Stimulated activated CD4-positive, alpha-beta T cell treated with anti-CD3 and anti-CD28 coated beads, Interleukin-4, amount 100 ng/mL, for 1 hour (primary cell): Measurements from ENCODE around the gene GTPBP4.
"Not testable (repeated sequence)": the region's sequence is repeated elsewhere in the genome, so short reads cannot be mapped to it uniquely, and the experiment has no call there.

ENCODE experiments used
- DNase-seq: peaks from one replicate; pipeline ENCODE4 v3.0.0-alpha.2; 2020

Gene GTPBP4

GRCh38 chr10:992871-993270, 4.6 kb downstream of the GTPBP4 start:
- DNase-seq = no peak

DNA sequence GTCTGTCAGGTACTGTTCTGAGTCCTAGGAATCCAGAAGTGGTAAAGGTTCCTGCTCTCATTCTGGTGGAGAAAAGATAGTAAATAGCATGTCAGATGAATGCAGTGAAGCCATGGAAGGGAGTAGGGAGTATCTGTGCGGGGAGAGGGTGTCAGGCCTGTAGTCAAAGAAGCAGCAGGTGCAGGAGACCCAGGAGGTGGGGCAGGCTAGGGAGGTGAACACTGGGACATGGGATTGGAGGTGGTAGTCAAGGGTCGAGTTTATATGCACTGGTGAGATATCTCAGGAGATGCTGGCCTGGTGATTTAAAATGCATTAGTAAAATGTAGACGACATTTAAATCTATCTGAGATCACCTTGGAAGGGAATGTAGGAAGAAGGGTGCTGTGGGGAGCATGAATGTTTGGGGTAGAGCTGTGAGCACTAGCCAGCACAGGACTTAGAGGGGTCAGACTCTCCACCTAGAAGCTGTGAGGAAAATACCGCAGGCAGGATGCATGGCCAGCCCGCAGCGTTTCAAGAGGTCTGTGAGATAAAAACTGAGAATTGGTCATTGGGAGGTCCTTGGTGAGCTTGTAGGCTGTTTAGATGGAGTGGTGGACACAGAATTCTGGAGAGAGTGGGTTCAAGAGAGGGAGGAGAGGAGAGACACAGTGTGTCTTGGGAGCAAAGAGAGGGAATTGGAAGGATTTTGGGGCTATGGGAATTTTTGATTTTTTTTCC, 6.8 kb downstream of the GTPBP4 start:
- no peak for DNase-seq

DNA sequence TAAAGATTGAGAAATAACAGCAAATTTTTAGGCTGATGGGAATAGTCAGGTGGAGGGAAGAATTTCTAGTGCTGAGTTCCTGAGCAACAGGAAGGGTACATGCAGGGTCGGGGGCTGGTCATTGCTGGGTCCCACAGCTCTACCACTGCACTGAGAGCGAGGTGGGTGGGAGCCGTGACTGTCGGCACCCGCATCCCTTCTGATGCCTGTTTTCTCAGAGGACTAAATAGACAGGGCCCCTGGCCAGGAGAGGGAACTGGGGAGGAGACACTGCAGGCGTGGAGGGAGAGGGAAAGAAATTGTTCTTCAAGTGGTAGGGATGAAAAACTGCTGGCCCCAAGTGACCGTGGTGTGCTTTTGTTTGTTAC, 7.3 kb downstream of the GTPBP4 start:
- DNase-seq = no peak

DNA sequence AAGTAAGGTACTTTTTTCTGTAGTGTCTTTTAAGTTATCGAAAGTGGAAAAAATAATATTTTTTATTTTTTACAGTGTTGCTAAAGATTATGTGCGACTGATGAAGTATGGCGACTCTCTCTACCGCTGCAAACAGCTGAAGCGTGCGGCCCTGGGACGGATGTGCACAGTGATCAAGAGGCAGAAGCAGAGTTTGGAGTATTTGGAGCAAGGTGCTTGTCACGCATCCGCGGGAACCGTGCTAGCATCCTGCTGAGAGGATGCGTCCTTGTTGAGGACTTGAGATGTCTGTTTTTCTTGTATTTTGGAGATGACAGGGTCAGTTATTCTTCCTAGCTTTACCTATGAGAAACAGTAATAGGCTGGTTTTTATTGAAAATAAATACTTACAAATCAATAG, 7.8 kb downstream of the GTPBP4 start:
- DNase-seq = no peak

GRCh38 chr10:997266-998022, 9.2 kb downstream of the GTPBP4 start:
- DNase-seq = no peak

- no peak for DNase-seq
Measured at GRCh38 chr10:1002425-1003006, 14.3 kb downstream of the GTPBP4 start.

DNA sequence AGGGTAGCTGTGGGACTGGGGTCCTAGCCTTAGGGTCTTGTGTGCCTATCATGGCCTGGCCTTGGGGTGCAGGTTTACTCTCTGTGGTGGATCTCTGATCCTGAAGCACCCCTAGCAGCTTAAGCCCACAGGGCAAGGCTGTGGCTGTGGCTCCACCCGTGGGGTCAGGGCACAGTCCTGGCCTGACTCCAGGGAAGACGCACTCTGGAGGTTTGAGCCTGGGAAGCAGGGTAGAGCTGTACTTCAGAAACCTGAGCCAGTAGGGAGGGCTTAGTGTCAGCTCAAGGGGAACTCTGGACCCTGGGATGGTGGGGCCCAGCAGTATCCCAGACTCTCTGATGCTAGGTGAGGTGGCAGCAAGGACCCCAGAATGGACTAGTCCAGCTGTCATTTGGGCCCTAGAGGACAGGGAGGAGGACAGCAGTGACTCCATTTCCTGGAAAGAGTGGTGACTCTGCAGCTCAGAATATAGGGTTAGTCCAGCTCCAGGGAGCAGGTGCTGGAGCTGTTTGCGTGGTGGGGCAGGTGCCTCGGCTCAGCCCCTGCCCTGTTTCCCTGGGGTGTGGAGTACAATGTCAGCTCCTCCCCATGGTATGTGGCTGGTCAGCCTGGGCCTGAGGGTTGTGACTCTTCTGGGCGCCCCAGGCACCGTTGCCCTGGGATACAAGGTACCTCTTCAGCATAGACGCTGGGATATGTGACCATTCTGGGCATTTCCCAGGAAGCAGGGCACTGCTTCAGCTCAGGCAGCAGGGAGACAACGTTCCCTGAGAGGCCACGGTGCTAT, 15.8 kb downstream of the GTPBP4 start:
- DNase-seq = no peak

GRCh38 chr10:1006573-1006972, 18.3 kb downstream of the GTPBP4 start:
- DNase-seq = no peak

DNA sequence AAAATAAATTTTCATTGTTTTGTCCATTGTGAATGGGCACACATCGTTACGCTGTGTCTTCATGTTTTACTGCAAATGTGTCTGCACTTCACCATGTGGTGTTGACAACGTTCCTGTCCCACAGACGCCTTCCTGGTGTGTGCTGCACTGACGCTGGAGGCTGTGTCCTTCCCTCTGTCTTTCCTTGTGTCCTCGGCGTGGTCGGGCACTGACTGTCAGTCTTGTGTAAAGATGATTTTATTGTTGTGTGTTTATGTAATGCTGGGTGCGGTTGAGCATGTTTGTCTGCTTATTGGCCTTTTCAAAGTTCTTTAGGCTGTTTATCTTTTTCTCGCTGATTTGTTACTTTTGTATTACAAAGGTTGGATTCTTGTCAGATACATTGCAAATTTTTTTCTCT, 19.3 kb downstream of the GTPBP4 start:
- no peak for DNase-seq

DNA sequence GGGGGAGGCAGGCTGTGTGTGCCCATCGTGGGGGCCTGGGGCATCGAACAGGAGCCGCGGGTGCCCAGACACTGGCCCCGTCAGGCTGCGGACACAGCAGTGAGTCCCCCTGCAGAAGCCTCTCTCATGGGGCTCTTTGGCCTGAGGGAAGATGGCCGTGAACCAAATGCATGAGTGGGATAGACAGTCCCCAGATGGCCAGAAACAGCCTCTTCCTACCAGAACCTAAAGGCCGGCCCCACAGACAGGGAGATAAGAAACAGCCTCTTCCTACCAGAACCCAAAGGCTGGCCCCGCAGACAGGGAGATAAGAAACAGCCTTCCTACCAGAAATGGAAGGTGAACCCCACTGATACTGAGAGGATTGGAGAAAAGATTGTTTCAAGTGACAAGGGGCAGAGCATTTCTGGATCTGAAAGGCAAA, 20.8 kb downstream of the GTPBP4 start:
- DNase-seq = no peak

DNA sequence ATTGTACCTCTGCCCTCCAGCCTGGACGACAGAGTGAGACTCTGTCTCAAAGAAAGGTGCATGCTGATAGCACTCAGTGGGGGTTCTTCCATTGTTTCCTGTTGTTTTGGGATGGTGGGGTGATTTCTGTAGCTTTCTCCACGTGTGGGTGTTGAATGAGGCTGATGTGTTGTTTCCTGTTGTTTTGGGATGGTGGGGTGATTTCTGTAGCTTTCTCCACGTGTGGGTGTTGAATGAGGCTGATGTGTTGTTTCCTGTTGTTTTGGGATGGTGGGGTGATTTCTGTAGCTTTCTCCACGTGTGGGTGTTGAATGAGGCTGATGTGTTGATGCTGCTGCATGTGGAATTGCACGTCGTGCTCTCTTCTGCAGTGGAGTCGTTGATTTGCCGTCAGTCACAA, 21.7 kb downstream of the GTPBP4 start:
- DNase-seq = not testable (repeated sequence)

DNA sequence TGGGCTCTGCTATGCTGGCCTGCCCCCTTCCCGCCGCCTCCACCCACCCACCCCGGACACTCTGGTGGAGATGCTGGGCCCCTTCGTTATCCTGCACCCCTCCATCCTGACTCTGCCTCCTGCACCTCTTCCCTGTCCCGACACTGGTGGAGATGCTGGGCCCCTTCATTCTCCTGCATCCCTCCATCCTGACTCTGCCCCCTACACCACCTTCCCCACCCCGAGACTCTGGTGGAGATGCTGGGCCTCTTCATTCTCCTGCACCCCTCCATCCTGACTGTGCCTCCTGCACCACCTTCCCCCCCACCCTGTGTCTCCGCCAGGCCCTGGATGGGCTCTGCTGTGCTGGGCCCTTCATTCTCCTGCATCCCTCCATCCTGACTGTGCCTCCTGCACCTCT, 22.5 kb downstream of the GTPBP4 start:
- no peak for DNase-seq

DNA sequence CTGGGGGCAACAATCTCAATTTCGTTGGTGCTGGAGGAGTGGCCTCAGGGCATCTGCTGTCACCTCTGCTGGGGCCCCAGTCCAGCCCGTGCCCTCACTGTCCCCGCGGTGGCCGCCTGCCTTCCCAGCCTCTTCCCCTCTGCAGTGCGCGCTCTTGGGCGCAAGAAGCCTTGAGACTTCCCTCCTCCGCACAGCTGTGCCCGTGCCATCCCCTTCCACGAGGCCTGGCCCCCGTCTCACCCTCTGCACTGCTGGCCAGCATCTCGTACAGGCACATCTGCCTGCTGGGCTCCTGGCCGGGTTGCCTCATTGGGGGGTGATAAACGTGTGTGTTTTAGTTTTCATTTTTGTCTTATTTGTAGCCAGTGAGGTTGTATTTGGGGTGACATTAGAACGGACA, 23.5 kb downstream of the GTPBP4 start:
- DNase-seq = no peak

DNA sequence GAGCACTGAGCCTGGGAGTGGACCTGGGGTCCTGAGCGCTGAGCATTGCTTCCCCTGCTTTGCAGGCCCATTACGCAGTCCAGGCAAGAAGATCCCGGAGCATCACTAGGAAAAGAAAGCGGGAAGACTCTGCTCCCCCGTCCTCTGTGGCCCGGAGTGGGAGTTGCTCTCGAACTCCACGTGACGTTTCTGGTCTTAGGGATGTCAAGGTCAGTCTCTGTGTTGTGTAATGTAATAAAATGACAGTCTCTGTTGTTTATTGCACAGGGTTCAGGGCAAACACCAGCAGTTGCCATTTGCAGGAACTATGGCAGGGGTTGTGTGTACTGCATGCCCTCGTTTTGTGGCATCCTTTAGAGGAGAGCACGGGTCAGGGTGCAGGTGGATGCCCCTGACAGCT, 27.5 kb downstream of the GTPBP4 start:
- no peak for DNase-seq

GRCh38 chr10:1019362-1019761, 31.1 kb downstream of the GTPBP4 start:
- DNase-seq = no peak

DNA sequence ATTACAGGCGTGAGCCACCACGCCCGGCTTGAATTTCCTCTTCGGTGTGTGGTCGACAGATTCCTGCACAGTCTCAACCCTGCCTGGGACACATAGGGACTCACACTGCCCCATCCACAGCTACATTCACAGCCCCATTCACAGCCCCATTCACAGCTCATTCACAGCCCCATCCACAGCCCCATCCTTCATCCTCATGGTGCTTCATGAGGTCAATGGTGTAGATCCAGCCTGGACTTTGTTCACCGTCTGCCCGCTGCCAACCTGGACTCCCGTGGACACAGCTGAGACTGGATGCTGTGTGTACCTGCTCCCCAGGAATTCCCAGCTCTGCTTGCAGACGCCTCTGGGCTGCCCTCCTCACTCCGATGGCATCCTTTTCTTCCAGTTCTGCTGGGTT, 32.2 kb downstream of the GTPBP4 start:
- no peak for DNase-seq

DNA sequence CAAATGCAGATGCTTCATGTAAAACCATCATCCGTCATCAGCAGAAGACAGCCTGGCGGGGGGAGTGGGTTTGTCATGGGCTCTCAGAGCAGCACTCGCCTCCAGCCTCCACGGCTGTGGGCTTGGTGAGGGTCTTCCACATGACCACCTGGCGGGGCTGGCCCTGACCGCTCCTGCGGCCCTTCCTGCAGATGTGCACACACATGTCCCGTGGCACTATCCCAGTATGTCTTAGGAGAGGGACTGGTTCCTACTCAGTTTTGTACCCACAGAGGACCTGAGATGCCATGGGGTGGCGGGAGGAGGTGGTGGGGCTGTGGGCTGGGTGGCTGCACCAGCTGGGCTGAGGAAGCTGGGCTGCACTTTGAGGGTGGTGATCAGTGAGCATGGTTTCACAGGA, 32.7 kb downstream of the GTPBP4 start:
- no peak for DNase-seq

GRCh38 chr10:1022413-1022812, 34.2 kb downstream of the GTPBP4 start:
- no peak for DNase-seq

DNA sequence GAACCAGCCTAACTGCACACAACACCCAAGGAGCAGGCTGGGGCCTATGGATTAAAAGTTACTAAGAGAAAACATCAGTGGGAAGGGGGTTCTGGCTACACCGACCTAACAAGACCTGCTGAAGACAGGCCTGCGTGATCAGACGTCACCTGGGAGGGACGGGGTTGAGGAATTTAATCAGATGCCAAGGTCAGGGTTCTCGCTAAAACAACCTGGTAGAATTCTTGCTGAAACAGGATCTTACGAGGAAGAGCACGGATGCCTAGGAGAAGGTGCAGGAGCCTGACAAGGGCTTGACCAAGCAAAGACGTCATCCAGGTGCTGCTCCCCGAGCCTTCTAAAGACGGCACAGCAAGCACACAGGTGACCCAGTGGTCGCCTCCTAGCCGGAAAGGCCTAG, 35.9 kb downstream of the GTPBP4 start:
- no peak for DNase-seq

DNA sequence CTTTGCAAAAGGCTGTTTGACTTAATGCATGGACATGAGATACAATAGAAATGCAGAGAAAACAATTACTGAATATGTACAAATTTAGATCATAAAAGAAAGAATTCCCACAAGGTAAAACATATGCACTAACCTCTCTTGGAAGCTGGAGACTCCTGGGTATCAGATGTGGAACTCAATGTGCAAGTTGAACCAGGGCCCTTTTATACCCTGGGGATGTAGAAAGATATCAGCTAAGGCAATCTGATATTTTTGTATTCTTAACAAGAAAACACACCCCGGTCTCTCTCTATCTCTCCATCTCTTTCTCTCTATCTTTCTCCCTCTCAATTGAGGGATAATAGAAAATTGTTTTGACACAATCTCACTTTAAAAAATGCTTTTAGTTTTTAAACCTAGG, 37.4 kb downstream of the GTPBP4 start, which contains the start of gene IDI2:
IDI2 (minus strand) TSS at position 177 of the 400 bp plus-strand sequence. CDS start 1,136 bp downstream, outside the sequence.
- no peak for DNase-seq

DNA sequence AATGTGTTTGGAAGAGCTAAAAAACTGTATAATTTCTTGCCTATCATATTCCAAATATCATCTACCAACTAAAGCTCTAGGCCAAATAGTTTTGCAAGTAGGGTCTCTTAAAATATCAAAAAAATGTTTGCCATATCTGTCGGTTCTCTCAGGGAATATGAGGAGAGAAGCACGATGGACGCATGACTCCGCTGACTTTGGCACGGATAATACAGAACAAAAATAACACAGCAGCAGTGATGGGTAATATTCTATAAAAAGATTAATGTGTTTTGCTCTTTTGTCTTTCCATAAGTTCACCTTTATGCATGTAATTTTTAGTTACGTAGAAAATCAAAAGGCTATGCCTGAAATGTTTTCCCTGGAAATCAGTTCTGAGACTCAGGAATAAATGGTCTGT, 38.3 kb downstream of the GTPBP4 start:
- DNase-seq = no peak

DNA sequence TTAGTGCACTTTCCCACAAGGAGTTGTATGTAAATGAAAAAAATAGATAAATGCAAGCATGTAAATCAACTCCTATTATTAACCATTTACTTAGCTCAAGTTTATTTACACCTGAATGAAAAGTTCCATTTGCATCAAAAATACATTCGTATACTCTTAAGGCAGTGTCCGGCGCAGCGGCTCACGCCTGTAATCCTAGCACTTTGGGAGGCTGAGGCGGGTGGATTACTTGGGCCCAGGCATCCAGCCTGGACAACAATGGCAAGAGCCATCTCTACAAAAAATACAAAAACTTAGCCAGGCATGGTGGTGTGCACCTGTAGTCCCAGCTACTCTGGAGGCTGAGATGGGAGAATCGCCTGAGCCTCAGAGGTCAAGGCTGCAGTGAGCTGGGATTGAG, 41.6 kb downstream of the GTPBP4 start:
- no peak for DNase-seq

DNA sequence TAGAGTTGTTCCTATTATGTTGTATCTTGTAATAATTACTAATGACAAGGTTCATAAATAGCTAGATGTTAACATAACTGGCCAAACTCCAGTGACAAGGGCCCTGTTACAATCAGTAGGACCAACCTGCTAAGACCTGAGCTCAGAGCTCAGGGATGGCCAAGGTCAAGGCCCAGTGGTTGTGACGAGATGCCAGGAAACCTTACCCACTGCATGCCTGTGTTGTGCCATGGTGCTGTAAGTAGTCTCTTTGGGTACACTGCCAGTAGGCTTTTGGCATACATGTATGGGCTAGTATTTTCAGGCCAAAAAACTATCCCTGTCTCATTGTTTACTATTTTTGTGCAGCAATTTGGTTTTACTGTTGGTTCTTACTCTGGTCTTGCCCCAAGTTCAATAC, 45.4 kb downstream of the GTPBP4 start:
- no peak for DNase-seq
